HepG2 (cell line): ENCODE measurements around the gene CBX2. TPM values are rescaled to one million over a fixed set of nuclear protein-coding genes. Genes with fewer than 3 reads are reported as not detected.
A peak's percentile ranks its signal among the peaks of the same experiment; 100 is the strongest.

Experiments used
- AFF4 ChIP-seq: sonication (generic); formaldehyde crosslinking; IDR thresholded peaks from 2 replicates; pipeline ENCODE4 v1.4.0; 2020; ENCODE audit warnings: missing genetic modification reagents
- AHDC1 ChIP-seq: sonication (generic); formaldehyde crosslinking; IDR thresholded peaks from 2 replicates; pipeline ENCODE4 v1.5.1; 2020; ENCODE audit warnings: mild to moderate bottlenecking, missing genetic modification reagents, borderline replicate concordance
- CCDC6 ChIP-seq: sonication (generic); formaldehyde crosslinking; IDR thresholded peaks from 2 replicates; pipeline ENCODE4 v1.8.1; 2022; ENCODE audit warnings: mild to moderate bottlenecking, missing genetic modification reagents, moderate library complexity
- DNMT3B ChIP-seq: conservative IDR thresholded peaks from 2 replicates; pipeline ENCODE4 v1.6.1; 2016; ENCODE audit warnings: missing biosample characterization, control low read depth
- ERF ChIP-seq: IDR thresholded peaks from 2 replicates; pipeline ENCODE4 v1.6.1; 2018; ENCODE audit warnings: missing biosample characterization, missing genetic modification reagents
- HMG20B ChIP-seq: conservative IDR thresholded peaks from 2 replicates; pipeline ENCODE4 v1.6.1; 2016; ENCODE audit warnings: missing genetic modification reagents, missing compliant biosample characterization
- MEF2D ChIP-seq: sonication (generic); formaldehyde crosslinking; IDR thresholded peaks from 2 replicates; pipeline ENCODE4 v1.5.1; 2020; ENCODE audit warnings: mild to moderate bottlenecking, missing genetic modification reagents
- MXD1 ChIP-seq: sonication (generic); formaldehyde crosslinking; IDR thresholded peaks from 2 replicates; pipeline ENCODE4 v1.4.0; 2020; ENCODE audit warnings: mild to moderate bottlenecking, missing genetic modification reagents
- NFAT5 ChIP-seq: sonication (generic); formaldehyde crosslinking; IDR thresholded peaks from 2 replicates; pipeline ENCODE4 v1.4.0; 2020; ENCODE audit warnings: missing genetic modification reagents
- ZMYM3 ChIP-seq: sonication (generic); formaldehyde crosslinking; IDR thresholded peaks from 2 replicates; pipeline ENCODE4 v1.5.1; 2020; ENCODE audit warnings: mild to moderate bottlenecking, missing genetic modification reagents
- ZNF124 ChIP-seq: sonication (generic); formaldehyde crosslinking; IDR thresholded peaks from 2 replicates; pipeline ENCODE4 v1.4.0; 2020; ENCODE audit warnings: missing genetic modification reagents
- ZNF781 ChIP-seq: sonication (generic); formaldehyde crosslinking; IDR thresholded peaks from 2 replicates; pipeline ENCODE4 v1.5.1; 2020; ENCODE audit warnings: borderline replicate concordance, mild to moderate bottlenecking, missing genetic modification reagents; ENCODE audit errors: not compliant biosample characterization
- ZSCAN31 ChIP-seq: sonication (generic); formaldehyde crosslinking; IDR thresholded peaks from 2 replicates; pipeline ENCODE4 v1.5.0; 2020; ENCODE audit warnings: low read depth, mild to moderate bottlenecking, missing genetic modification reagents
- polyA plus RNA-seq, 8 experiments: library from polyadenylated mRNA; depleted of rRNA in 3 of 8; stranded (reverse) in 7 of 8; unstranded in 1 of 8; fragments of >200 nt; fragmentation: Illumina TruSeq in 4 of 8; extraction: Trizol in 4 of 8; gene quantifications; 2 replicates each; pipeline versions ENCODE4 v1.2.1 to v1.2.3, GENCODE V29; 2011 to 2016; ENCODE audit warnings: low read depth in 4 of 8, missing spikeins in 1 of 8, mixed read lengths in 1 of 8; ENCODE audit not compliant: insufficient read depth in 1 of 8
- total RNA-seq, 5 experiments: library from RNA; depleted of rRNA; stranded (reverse); fragments of >200 nt; fragmentation: Illumina TruSeq; extraction: Trizol; gene quantifications; 2 replicates each; pipeline ENCODE4 v1.2.3, GENCODE V29; 2016; ENCODE audit warnings: low read depth in 1 of 5

The CBX2 gene
- total and polyA plus RNA-seq, 2 of the 13 experiments (the other 11 are each of a cell fraction or from before 2014, with no cell fraction given) = 14.5 to 31.1 TPM

GRCh38 chr17:79796763-79797491 is 19.0 kb downstream of the CBX2 start, which contains the start of gene CBX8 (continued):
- no peak for TF ChIP-seq AHDC1
- TF ChIP-seq MEF2D (CRISPR knock-in tag) = peak; percentile 31; the same call in 1 of the 2 replicates
- TF ChIP-seq ERF = peak; percentile 84
- no peak for TF ChIP-seq ZNF124
- no peak for TF ChIP-seq ZMYM3 (CRISPR knock-in tag)
- TF ChIP-seq MXD1 (CRISPR knock-in tag) = peak; percentile 62
- no peak for TF ChIP-seq HMG20B (CRISPR knock-in tag)
- TF ChIP-seq CCDC6 (CRISPR knock-in tag) = no peak
- no peak for TF ChIP-seq ZNF781 (CRISPR knock-in tag)
- no peak for TF ChIP-seq NFAT5 (CRISPR knock-in tag)
- no peak for TF ChIP-seq DNMT3B (CRISPR knock-in tag)
- peak; percentile 83; the same call in 1 of the 2 replicates for TF ChIP-seq ZSCAN31 (CRISPR knock-in tag)
- TF ChIP-seq AFF4 (CRISPR knock-in tag) = no peak
